K562 (cell line): ENCODE results near the gene CBX4. TPM values are rescaled to one million over a fixed set of nuclear protein-coding genes. Genes with fewer than 3 reads are reported as not detected.

ENCODE experiments used
- ATAC-seq: fragments of 200-7000 bp; cut with Tn5 transposase; 3 replicates; pipeline ENCODE4 v1.9.1; 2020; ENCODE audit warnings: moderate library complexity
- BruUV-seq: library from RNA; stranded (reverse); fragments of 400-500 nt; replicated peaks from 2 replicates; lab custom pipeline; 2021; lab: Mats Ljungman, UMichigan
- CTCF ChIA-PET: fragments of 300-600 bp; formaldehyde crosslinking; extraction: SDS; loops from one replicate; lab custom pipeline; 2021; ENCODE audit warnings: low intra/inter-chr PET ratio; lab: Yijun Ruan, JAX
- POLR2A ChIA-PET: fragments of 300-600, 350-650 bp; sonication (Branson Sonifier 250); formaldehyde crosslinking; extraction: SDS; loops from one replicate; lab custom pipeline; 2021; ENCODE audit warnings: antibody characterized with exemption, inconsistent platforms; lab: Yijun Ruan, JAX
- DNase-seq, 4 experiments: peaks; one replicate each; pipeline versions ENCODE4 v3.0.0 to v3.0.0-alpha.2; 2011 to 2018; ENCODE audit warnings: low spot score in 3 of 4, mixed read lengths in 3 of 4; ENCODE audit errors: extremely low read depth in 1 of 4
- FAIRE-seq: peaks from 2 replicates; lab custom pipeline; 2011; peaks lifted over from hg19 to GRCh38; lab: Jason Lieb, UNC
- H2AFZ ChIP-seq: 2 replicates; pipeline ENCODE4 v1.6.0; 2011; ENCODE audit warnings: low read depth, low read length, control low read depth, inconsistent platforms
- H3K27ac ChIP-seq: fragments of 200-600 bp; 3 replicates; pipeline ENCODE4 v1.8.0; 2011; ENCODE audit warnings: low read depth, mild to moderate bottlenecking, control low read depth, inconsistent platforms, low read length, moderate library complexity, mixed read lengths; ENCODE audit errors: extremely low read depth
- H3K27me3 ChIP-seq, 2 experiments: fragments of 300-600 bp in 1 of 2; 2 replicates in 1 of 2; 3 replicates in 1 of 2; pipeline versions ENCODE4 v1.6.0 to v1.8.0; 2011; ENCODE audit warnings: inconsistent platforms in 2 of 2, low read length in 2 of 2, mild to moderate bottlenecking in 1 of 2, mixed read lengths in 1 of 2, moderate library complexity in 1 of 2; ENCODE audit not compliant: control insufficient read depth in 2 of 2, insufficient read depth in 2 of 2
- H3K36me3 ChIP-seq: fragments of 300-600 bp; 3 replicates; pipeline ENCODE4 v1.8.0; 2011; ENCODE audit warnings: mild to moderate bottlenecking, low read length, inconsistent platforms; ENCODE audit not compliant: control insufficient read depth, insufficient read depth
- H3K4me1 ChIP-seq, 2 experiments: fragments of 200-600 bp in 1 of 2; replicated peaks in 1 of 2; 2 replicates in 1 of 2; 3 replicates in 1 of 2; pipeline versions ENCODE4 v1.5.1 to v1.8.0; 2011; ENCODE audit warnings: inconsistent platforms in 2 of 2, low read length in 2 of 2, mild to moderate bottlenecking in 1 of 2, mixed read lengths in 1 of 2, moderate library complexity in 1 of 2; ENCODE audit not compliant: control insufficient read depth in 2 of 2, insufficient read depth in 2 of 2
- H3K4me2 ChIP-seq: 2 replicates; pipeline ENCODE4 v1.6.1; 2011; ENCODE audit warnings: low read length, control low read depth, inconsistent platforms, mixed read lengths; ENCODE audit not compliant: insufficient read depth
- H3K4me3 ChIP-seq: fragments of 200-600 bp; sonication (generic), shearing (Covaris generic); 2 replicates; pipeline ENCODE4 v1.5.1; 2016; ENCODE audit warnings: control low read depth, inconsistent platforms
- H3K79me2 ChIP-seq: fragments of 200-600 bp; 3 replicates; pipeline ENCODE4 v1.8.0; 2011; ENCODE audit warnings: low read length, inconsistent platforms; ENCODE audit not compliant: control insufficient read depth, insufficient read depth
- H3K9ac ChIP-seq, 2 experiments: 2 replicates each; pipeline versions ENCODE4 v1.6.0 to v1.6.1; 2011; ENCODE audit warnings: low read depth in 2 of 2, low read length in 2 of 2, control low read depth in 1 of 2, inconsistent platforms in 1 of 2, mild to moderate bottlenecking in 1 of 2, mixed read lengths in 1 of 2; ENCODE audit not compliant: insufficient read depth in 1 of 2
- H3K9me1 ChIP-seq: one replicate; pipeline ENCODE4 v1.6.0; 2011; ENCODE audit warnings: inconsistent platforms, mild to moderate bottlenecking, low read length, moderate library complexity; ENCODE audit not compliant: control insufficient read depth, insufficient read depth
- H3K9me3 ChIP-seq: replicated peaks from 2 replicates; pipeline ENCODE4 v1.5.1; 2011; ENCODE audit warnings: low read depth, low read length, inconsistent platforms; ENCODE audit not compliant: control insufficient read depth, insufficient read depth
- H4K20me1 ChIP-seq: replicated peaks from 2 replicates; pipeline ENCODE4 v1.6.1; 2011; ENCODE audit warnings: low read length, inconsistent platforms, mixed read lengths; ENCODE audit not compliant: control insufficient read depth, insufficient read depth
- ATF1 ChIP-seq, 2 experiments: fragments of 450-650 bp in 1 of 2; IDR thresholded peaks; 2 replicates each; pipeline ENCODE4 v1.6.1; 2016; ENCODE audit warnings: missing compliant biosample characterization in 1 of 2, missing genetic modification characterization in 1 of 2
- CREBBP ChIP-seq: IDR thresholded peaks from one replicate; pipeline ENCODE4 v1.6.1; 2012; ENCODE audit warnings: low read depth, mild to moderate bottlenecking, control low read depth, inconsistent platforms, low read length
- DNMT1 ChIP-seq: fragments of 450-650 bp; IDR thresholded peaks from 2 replicates; pipeline ENCODE4 v1.6.1; 2016; ENCODE audit warnings: antibody characterized with exemption, mild to moderate bottlenecking
- EP300 ChIP-seq: IDR thresholded peaks from 2 replicates; pipeline ENCODE4 v1.6.1; 2012; ENCODE audit warnings: low read length, improper control_type of control experiment
- ETV6 ChIP-seq, 3 experiments: fragments of 150-350 bp in 1 of 3; sonication (generic) in 1 of 3; formaldehyde crosslinking in 1 of 3; IDR thresholded peaks; 2 replicates each; pipeline versions ENCODE4 v1.6.1 to v1.8.0; 2014 to 2022; ENCODE audit warnings: borderline replicate concordance in 2 of 3, low read depth in 2 of 3, antibody characterized with exemption in 1 of 3, low read length in 1 of 3, mild to moderate bottlenecking in 1 of 3, missing genetic modification reagents in 1 of 3
- HINFP ChIP-seq: fragments of 450-650 bp; conservative IDR thresholded peaks from 2 replicates; pipeline ENCODE4 v1.6.1; 2016; ENCODE audit warnings: missing genetic modification characterization, low read depth, mild to moderate bottlenecking, control low read depth, missing compliant biosample characterization
- JUND ChIP-seq, 2 experiments: IDR thresholded peaks; 2 replicates in 1 of 2; 3 replicates in 1 of 2; pipeline ENCODE4 v1.6.1; 2011; ENCODE audit warnings: borderline replicate concordance in 2 of 2, low read depth in 2 of 2, low read length in 2 of 2, improper control_type of control experiment in 1 of 2, missing biosample characterization in 1 of 2, missing genetic modification characterization in 1 of 2, missing genetic modification reagents in 1 of 2
- MAFK ChIP-seq: IDR thresholded peaks from 2 replicates; pipeline ENCODE4 v1.6.1; 2011; ENCODE audit warnings: low read length, improper control_type of control experiment
- NR2C1 ChIP-seq, 2 experiments: fragments of 450-650 bp; IDR thresholded peaks; 2 replicates each; pipeline ENCODE4 v1.6.1; 2017; ENCODE audit warnings: mild to moderate bottlenecking in 2 of 2, antibody characterized with exemption in 1 of 2, inconsistent platforms in 1 of 2, missing compliant biosample characterization in 1 of 2, missing genetic modification characterization in 1 of 2
- SMARCA4 ChIP-seq: fragments of 450-650 bp; IDR thresholded peaks from 2 replicates; pipeline ENCODE4 v1.6.1; 2016
- TAL1 ChIP-seq: fragments of 450-650 bp; IDR thresholded peaks from 2 replicates; pipeline ENCODE4 v1.6.1; 2016; ENCODE audit warnings: mild to moderate bottlenecking
- TBL1XR1 ChIP-seq, 2 experiments: IDR thresholded peaks; 2 replicates each; pipeline ENCODE4 v1.6.1; 2012; ENCODE audit warnings: improper control_type of control experiment in 2 of 2, low read length in 2 of 2, mild to moderate bottlenecking in 1 of 2
- VEZF1 ChIP-seq: fragments of 200-800 bp; sonication (Bioruptor generic); IDR thresholded peaks from 2 replicates; pipeline ENCODE4 v1.6.1; 2017; ENCODE audit warnings: missing genetic modification characterization, missing compliant biosample characterization
- ZBTB2 ChIP-seq: fragments of 450-650 bp; IDR thresholded peaks from 2 replicates; pipeline ENCODE4 v1.6.1; 2016; ENCODE audit warnings: antibody characterized with exemption
- WGBS: fragments of 100-300 bp; shearing (Covaris generic); methylation state at CpG from one replicate; pipeline ENCODE4 v1.1.6; 2016; ENCODE audit warnings: low coverage, mixed read lengths; ENCODE audit not compliant: insufficient coverage; ENCODE audit errors: missing lambda C conversion rate; 5-methylcytosine and 5-hydroxymethylcytosine counted together
- in situ Hi-C: fragments of 300-500 bp; cut with MboI; formaldehyde crosslinking; loops from 4 replicates; pipeline ENCODE4 v1.15.0; 2018; ENCODE audit warnings: inconsistent platforms, mixed read lengths
- intact Hi-C: fragments of 100-400 bp; cut with micrococcal nuclease; formaldehyde crosslinking; loops from 2 replicates; pipeline ENCODE4 v1.14.2; 2022
- polyA plus RNA-seq, 8 experiments: library from polyadenylated mRNA; depleted of rRNA in 4 of 8; stranded (reverse) in 5 of 8; unstranded in 3 of 8; fragments of >200 nt; fragmentation: Nextera tagmentation in 2 of 8; fragmentation: Illumina TruSeq in 1 of 8; extraction: Ambion mirVana in 2 of 8; extraction: Trizol in 1 of 8; gene quantifications; 2 replicates each; pipeline versions ENCODE4 v1.2.1 to v1.2.3, GENCODE V29; 2011 to 2014; ENCODE audit warnings: inconsistent platforms in 1 of 8, missing spikeins in 1 of 8
- total RNA-seq, 7 experiments: library from RNA; depleted of rRNA in 6 of 7; stranded (reverse); fragments of >200 nt in 6 of 7; fragmentation: Illumina TruSeq in 2 of 7; extraction: Trizol in 2 of 7; gene quantifications; 2 replicates each; pipeline versions ENCODE4 v1.2.1 to v1.2.3, GENCODE V29; 2011 to 2021; ENCODE audit warnings: low replicate concordance in 1 of 7

The CBX4 gene
- total and polyA plus RNA-seq, 9 of the 15 experiments (the other 6 are each of a cell fraction or from before 2014, with no cell fraction given): 0.98 to 50.5 (median 10.0) TPM

GRCh38 chr17:79830303-79830702 is 8.9 kb downstream of the CBX4 start:
- Histone ChIP-seq H3K4me1 (peaks cover 63 to 91% of the 10 kb centered on the region in 2 experiments), H3K27ac (peak overlapping the region; percentile 99), H3K9me1 (no peaks in the 10 kb centered on the region), H3K36me3 (peaks cover 17% of the 10 kb centered on the region; the same call in 1 of the 3 replicates), H3K9ac (peak overlapping the region; percentile 86 to 92; a peak in 3 of 4 replicates), H3K27me3 (no peaks in the 10 kb centered on the region), H3K4me2 (peak overlapping the region; percentile 78; the same call in 1 of the 2 replicates), H2AFZ (no peak overlapping the region), H3K4me3 (no peak overlapping the region), H4K20me1 (peaks cover 4% of the 10 kb centered on the region; the same call in 1 of the 2 replicates), H3K9me3 (no peaks in the 10 kb centered on the region), H3K79me2 (peaks cover 62% of the 10 kb centered on the region)
- peak; percentile 32 for FAIRE-seq
- TF ChIP-seq HINFP (tag): no peak
- TF ChIP-seq ETV6 (IDR thresholded peaks at IDR 0.05; ENCODE audit: borderline replicate concordance in 1 of 2, low read depth in 2 of 2, low read length in 1 of 2): 0 out of 4 replicates have a peak, but pooled peaks of 1 of the 2 experiments have one; percentile 27
- no peak for TF ChIP-seq ETV6 (CRISPR knock-in tag; IDR thresholded peaks at IDR 0.05; ENCODE audit: borderline replicate concordance)
- TF ChIP-seq TBL1XR1 (IDR thresholded peaks at IDR 0.05; ENCODE audit: low read length in 2 of 2): no peak
- no peak for TF ChIP-seq ATF1 (CRISPR knock-in tag; IDR thresholded peaks at IDR 0.05)
- TF ChIP-seq ATF1 (tag; IDR thresholded peaks at IDR 0.05): no peak
- TF ChIP-seq JUND (IDR thresholded peaks at IDR 0.05; ENCODE audit: borderline replicate concordance, low read depth, low read length): no peak
- TF ChIP-seq JUND (tag; IDR thresholded peaks at IDR 0.05; ENCODE audit: borderline replicate concordance, low read depth, low read length): peak; percentile 13; the same call in 1 of the 3 replicates
- TF ChIP-seq VEZF1 (CRISPR knock-in tag): peak; percentile 39; the same call in 1 of the 2 replicates
- TF ChIP-seq SMARCA4: no peak
- TF ChIP-seq NR2C1 (IDR thresholded peaks at IDR 0.05): no peak
- no peak for TF ChIP-seq NR2C1 (tag; IDR thresholded peaks at IDR 0.05)
- no peak for TF ChIP-seq TAL1
- TF ChIP-seq EP300: peak; percentile 28; the same call in 1 of the 2 replicates
- TF ChIP-seq MAFK: no peak
- no peak for TF ChIP-seq ZBTB2
- TF ChIP-seq DNMT1: no peak
- TF ChIP-seq CREBBP: no peak
- ATAC-seq: 0 out of 3 replicates have a peak, but pooled peaks have one; percentile 7
- in situ Hi-C loops: no loop called here
- BruUV-seq: no TSS peak
- intact Hi-C loops: loop anchor here (10.0 kb wide), 1 partner anchor 86 kb away; no protein-coding TSS in a partner anchor
- WGBS: 28% methylated on average over 8 of the region's 8 CpGs
- POLR2A ChIA-PET: interaction anchor here (0.6 to 17.8 kb wide), 5 partner anchors 10 to 61 kb away, joined by 3 to 386 read pairs (median 4); partner anchors contain the start of gene CBX4
- CTCF ChIA-PET: interaction anchor here (0.6 kb wide), 1 partner anchor 84 kb away, joined by 5 read pairs; no protein-coding TSS in a partner anchor
- peak; percentile 42 to 84 (median 58) for DNase-seq
